H9 (cell line): ENCODE results near the gene EML4. TPM values are rescaled to one million over a fixed set of nuclear protein-coding genes. Genes with fewer than 3 reads are reported as not detected.

Experiments used
- DNase-seq: peaks from one replicate; pipeline ENCODE4 v3.0.0-alpha.2; 2017
- H2AFZ ChIP-seq: one replicate; pipeline ENCODE4 v1.6.1; 2013; ENCODE audit warnings: mild to moderate bottlenecking, low read length, control low read depth, moderate library complexity
- H2AK5ac ChIP-seq: 2 replicates; pipeline ENCODE4 v1.6.1; 2013; ENCODE audit warnings: low read length, control low read depth, mixed read lengths; ENCODE audit not compliant: insufficient read length
- H2BK120ac ChIP-seq: one replicate; pipeline ENCODE4 v1.6.1; 2013; ENCODE audit warnings: low read depth, mild to moderate bottlenecking, low read length, control low read depth, inconsistent platforms; ENCODE audit not compliant: poor library complexity, severe bottlenecking
- H2BK12ac ChIP-seq: 2 replicates; pipeline ENCODE4 v1.6.1; 2013; ENCODE audit warnings: low read length, control low read depth, mixed read lengths, low read depth; ENCODE audit not compliant: insufficient read length
- H2BK15ac ChIP-seq: 2 replicates; pipeline ENCODE4 v1.6.1; 2013; ENCODE audit warnings: low read depth, low read length, control low read depth
- H2BK20ac ChIP-seq: one replicate; pipeline ENCODE4 v1.6.1; 2013; ENCODE audit warnings: low read depth, mild to moderate bottlenecking, low read length, control low read depth, inconsistent platforms; ENCODE audit not compliant: poor library complexity, severe bottlenecking
- H2BK5ac ChIP-seq: 2 replicates; pipeline ENCODE4 v1.6.1; 2013; ENCODE audit warnings: low read length, control low read depth, mixed read lengths; ENCODE audit not compliant: insufficient read length
- H3K14ac ChIP-seq: 2 replicates; pipeline ENCODE4 v1.6.1; 2013; ENCODE audit warnings: low read length, control low read depth; ENCODE audit not compliant: insufficient read depth
- H3K18ac ChIP-seq: 2 replicates; pipeline ENCODE4 v1.6.1; 2013; ENCODE audit warnings: low read depth, mild to moderate bottlenecking, mixed read lengths, low read length, control low read depth; ENCODE audit not compliant: insufficient read length
- H3K23ac ChIP-seq: 2 replicates; pipeline ENCODE4 v1.6.1; 2013; ENCODE audit warnings: low read length, control low read depth, mixed read lengths, low read depth; ENCODE audit not compliant: insufficient read length
- H3K23me2 ChIP-seq: 2 replicates; pipeline ENCODE4 v1.6.1; 2013; ENCODE audit warnings: low read depth, mild to moderate bottlenecking, mixed read lengths, low read length, control low read depth; ENCODE audit not compliant: insufficient read length, poor library complexity, severe bottlenecking
- H3K27ac ChIP-seq: 2 replicates; pipeline ENCODE4 v1.5.1; 2013; ENCODE audit warnings: low read length, control low read depth, mixed read lengths, low read depth; ENCODE audit not compliant: insufficient read length
- H3K27me3 ChIP-seq: 2 replicates; pipeline ENCODE4 v1.6.1; 2013; ENCODE audit warnings: low read length, control low read depth, inconsistent platforms; ENCODE audit not compliant: insufficient read depth
- H3K4ac ChIP-seq: 2 replicates; pipeline ENCODE4 v1.6.1; 2013; ENCODE audit warnings: low read depth, mild to moderate bottlenecking, control low read depth, inconsistent platforms, low read length, moderate library complexity
- H3K4me1 ChIP-seq: 2 replicates; pipeline ENCODE4 v1.6.1; 2013; ENCODE audit warnings: low read length, control low read depth, inconsistent platforms; ENCODE audit not compliant: insufficient read depth
- H3K4me2 ChIP-seq: 2 replicates; pipeline ENCODE4 v1.6.1; 2013; ENCODE audit warnings: low read length, control low read depth, mixed read lengths; ENCODE audit not compliant: insufficient read length, insufficient read depth
- H3K56ac ChIP-seq: 2 replicates; pipeline ENCODE4 v1.6.1; 2013; ENCODE audit warnings: low read depth, mild to moderate bottlenecking, mixed read lengths, low read length, control low read depth; ENCODE audit not compliant: insufficient read length
- H3K79me1 ChIP-seq: 2 replicates; pipeline ENCODE4 v1.6.1; 2013; ENCODE audit warnings: low read depth, mild to moderate bottlenecking, moderate library complexity, low read length, control low read depth, inconsistent platforms; ENCODE audit not compliant: insufficient read depth, poor library complexity, severe bottlenecking
- H3K79me2 ChIP-seq: 2 replicates; pipeline ENCODE4 v1.6.1; 2013; ENCODE audit warnings: low read length, control low read depth, inconsistent platforms; ENCODE audit not compliant: insufficient read depth
- H3K9ac ChIP-seq: 2 replicates; pipeline ENCODE4 v1.6.1; 2013; ENCODE audit warnings: low read length, control low read depth, mixed read lengths; ENCODE audit not compliant: insufficient read length; ENCODE audit errors: extremely low read depth
- H3K9me3 ChIP-seq: one replicate; pipeline ENCODE4 v1.6.1; 2013; ENCODE audit warnings: low read depth, low read length, inconsistent platforms; ENCODE audit not compliant: control insufficient read depth
- H3T11ph ChIP-seq: one replicate; pipeline ENCODE4 v1.6.1; 2013; ENCODE audit warnings: mild to moderate bottlenecking, low read length, control low read depth, inconsistent platforms
- H4K20me1 ChIP-seq: one replicate; pipeline ENCODE4 v1.6.1; 2013; ENCODE audit not compliant: control insufficient read depth, insufficient read length, insufficient read depth
- H4K5ac ChIP-seq: 2 replicates; pipeline ENCODE4 v1.6.1; 2013; ENCODE audit warnings: low read depth, mild to moderate bottlenecking, mixed read lengths, low read length, control low read depth; ENCODE audit not compliant: insufficient read length
- H4K8ac ChIP-seq: replicated peaks from 2 replicates; pipeline ENCODE4 v1.6.1; 2013; ENCODE audit warnings: low read length, control low read depth, mixed read lengths, low read depth; ENCODE audit not compliant: insufficient read length
- H4K91ac ChIP-seq: 2 replicates; pipeline ENCODE4 v1.6.1; 2013; ENCODE audit warnings: low read depth, mild to moderate bottlenecking, moderate library complexity, mixed read lengths, low read length, control low read depth; ENCODE audit not compliant: insufficient read length
- H3K27ac Mint-ChIP-seq, 3 experiments: 2 replicates in 2 of 3; 3 replicates in 1 of 3; pipeline ENCODE4 v1.8.0; 2020 to 2021; ENCODE audit warnings: mixed read lengths in 3 of 3, mild to moderate bottlenecking in 1 of 3, moderate library complexity in 1 of 3
- H3K27me3 Mint-ChIP-seq: 2 replicates; pipeline ENCODE4 v1.8.0; 2021; ENCODE audit warnings: low read depth, mild to moderate bottlenecking, moderate library complexity, mixed read lengths
- H3K36me3 Mint-ChIP-seq, 3 experiments: 2 replicates in 2 of 3; 3 replicates in 1 of 3; pipeline ENCODE4 v1.8.0; 2020 to 2021; ENCODE audit warnings: low read depth in 3 of 3, mixed read lengths in 3 of 3; ENCODE audit not compliant: insufficient read depth in 1 of 3
- H3K4me1 Mint-ChIP-seq, 2 experiments: 2 replicates each; pipeline ENCODE4 v1.8.0; 2020; ENCODE audit warnings: mixed read lengths in 2 of 2
- H3K4me3 Mint-ChIP-seq, 2 experiments: 2 replicates in 1 of 2; 3 replicates in 1 of 2; pipeline ENCODE4 v1.8.0; 2020 to 2021; ENCODE audit warnings: mild to moderate bottlenecking in 2 of 2, mixed read lengths in 2 of 2, moderate library complexity in 1 of 2
- H3K9me3 Mint-ChIP-seq, 2 experiments: 2 replicates in 1 of 2; 3 replicates in 1 of 2; pipeline ENCODE4 v1.8.0; 2020; ENCODE audit warnings: mild to moderate bottlenecking in 2 of 2, mixed read lengths in 2 of 2, moderate library complexity in 1 of 2
- CTCF ChIP-seq: fragments of 200-600 bp; sonication (generic); conservative IDR thresholded peaks from 3 replicates; pipeline ENCODE4 v1.8.0; 2021; ENCODE audit warnings: antibody characterized with exemption, mild to moderate bottlenecking
- WGBS: extraction: QIAGEN DNeasy Blood & Tissue Kit; methylation state at CpG from one replicate; pipeline ENCODE4 v1.1.7; 2013; ENCODE audit warnings: missing lambda C conversion rate, low lambda C conversion rate, mixed read lengths; ENCODE audit not compliant: insufficient read length; ENCODE audit errors: extremely low coverage; 5-methylcytosine and 5-hydroxymethylcytosine counted together
- total RNA-seq: library from RNA; stranded (reverse); gene quantifications from 2 replicates; pipeline ENCODE4 v1.2.1, GENCODE V29; 2021

EML4 gene
- total RNA-seq, 1 experiment from 2014 or later: 68.6 TPM

GRCh38 chr2:42147641-42148274 lies 21.4 kb upstream of the EML4 start:
- H3K4me3 Mint-ChIP-seq: no peak overlapping the region

More at GRCh38 chr2:42147641-42148274, 21.4 kb upstream of the EML4 start:
- Histone ChIP-seq H2BK15ac (no peak overlapping the region), H3K4ac (no peak overlapping the region), H4K20me1 (no peaks in the 10 kb centered on the region), H3K9ac (no peak overlapping the region), H3K23ac (no peak overlapping the region), H3K9me3 (no peaks in the 10 kb centered on the region), H3K27ac (no peak overlapping the region), H3K56ac (no peak overlapping the region), H3K27me3 (no peaks in the 10 kb centered on the region), H3T11ph (no peak overlapping the region), H3K23me2 (no peaks in the 10 kb centered on the region), H2BK12ac (no peak overlapping the region), H3K4me1 (peaks cover under 1% of the 10 kb centered on the region), H2AFZ (no peak overlapping the region), H4K91ac (no peak overlapping the region), H2BK5ac (no peak overlapping the region), H2BK120ac (no peak overlapping the region), H3K4me2 (no peak overlapping the region), H3K14ac (no peak overlapping the region), H2AK5ac (no peak overlapping the region), H3K18ac (no peak overlapping the region), H4K5ac (no peak overlapping the region), H3K79me2 (no peaks in the 10 kb centered on the region), H2BK20ac (no peak overlapping the region), H4K8ac (no peak overlapping the region), H3K79me1 (no peaks in the 10 kb centered on the region)
- no peak for DNase-seq
- Mint-ChIP-seq H3K36me3 (no peaks in the 10 kb centered on the region; a peak in 1 of 7 replicates), H3K27me3 (no peaks in the 10 kb centered on the region), H3K4me1 (peaks cover 3 to 4% of the 10 kb centered on the region in 2 experiments), H3K27ac (no peak overlapping the region), H3K9me3 (no peaks in the 10 kb centered on the region)
- no CpG with 5 or more reads among the region's 5 CpGs for WGBS
- TF ChIP-seq CTCF: no peak
